OCI-LY3 (cell line): Measurements from ENCODE around the gene SHROOM3.

Experiments
- H2AFZ ChIP-seq: fragments of 200-600, 300-600 bp; shearing (Covaris generic); 2 replicates; pipeline ENCODE4 v1.6.0; 2014; ENCODE audit warnings: antibody characterized with exemption, low read depth, low read length
- H3K27ac ChIP-seq: fragments of 200-600, 300-600 bp; sonication (generic); 2 replicates; pipeline ENCODE4 v1.5.1; 2014; ENCODE audit warnings: mild to moderate bottlenecking, low read length, moderate library complexity, mixed read lengths
- H3K27me3 ChIP-seq: fragments of 200-600, 300-600 bp; sonication (generic); 2 replicates; pipeline ENCODE4 v1.6.1; 2014; ENCODE audit warnings: low read depth, low read length, mixed read lengths
- H3K36me3 ChIP-seq: fragments of 200-600, 300-600 bp; sonication (generic); replicated peaks from 2 replicates; pipeline ENCODE3; 2014; ENCODE audit warnings: low read depth, low read length, mixed read lengths
- H3K4me1 ChIP-seq: fragments of 300-600, 200-600 bp; sonication (generic); 2 replicates; pipeline ENCODE4 v1.6.1; 2014; ENCODE audit warnings: low read length, mixed read lengths
- H3K4me2 ChIP-seq: fragments of 200-600, 300-600 bp; sonication (generic); 2 replicates; pipeline ENCODE4 v1.6.1; 2014; ENCODE audit warnings: low read length, mixed read lengths
- H3K4me3 ChIP-seq: fragments of 300-600, 200-600 bp; sonication (generic); 2 replicates; pipeline ENCODE4 v1.5.1; 2014; ENCODE audit warnings: antibody characterized with exemption, mild to moderate bottlenecking, low read length, moderate library complexity
- H3K79me2 ChIP-seq: fragments of 300-600, 200-600 bp; shearing (Covaris generic); 2 replicates; pipeline ENCODE4 v1.6.1; 2014; ENCODE audit warnings: mild to moderate bottlenecking, low read length, mixed read lengths
- H3K9ac ChIP-seq: fragments of 300-600, 200-600 bp; shearing (Covaris generic); 2 replicates; pipeline ENCODE4 v1.6.0; 2014; ENCODE audit warnings: mild to moderate bottlenecking, low read length, moderate library complexity
- H3K9me3 ChIP-seq: fragments of 200-600, 300-600 bp; shearing (Covaris generic); 2 replicates; pipeline ENCODE4 v1.6.1; 2014; ENCODE audit warnings: low read length, mixed read lengths; ENCODE audit not compliant: insufficient read depth
- H4K20me1 ChIP-seq: fragments of 200-600, 300-600 bp; sonication (generic); 2 replicates; pipeline ENCODE4 v1.6.1; 2016; ENCODE audit warnings: low read length, mixed read lengths; ENCODE audit not compliant: insufficient read depth
- CTCF ChIP-seq: fragments of 200-600, 300-600 bp; sonication (generic); IDR thresholded peaks from 2 replicates; pipeline ENCODE4 v1.5.1; 2014; ENCODE audit warnings: antibody characterized with exemption, low read length, low read depth
- EZH2phosphoT487 ChIP-seq: fragments of 200-600 bp; shearing (Covaris generic); IDR thresholded peaks from 2 replicates; pipeline ENCODE4 v1.6.1; 2018; ENCODE audit warnings: antibody characterized with exemption, mixed run types, low read depth

The SHROOM3 gene

DNA sequence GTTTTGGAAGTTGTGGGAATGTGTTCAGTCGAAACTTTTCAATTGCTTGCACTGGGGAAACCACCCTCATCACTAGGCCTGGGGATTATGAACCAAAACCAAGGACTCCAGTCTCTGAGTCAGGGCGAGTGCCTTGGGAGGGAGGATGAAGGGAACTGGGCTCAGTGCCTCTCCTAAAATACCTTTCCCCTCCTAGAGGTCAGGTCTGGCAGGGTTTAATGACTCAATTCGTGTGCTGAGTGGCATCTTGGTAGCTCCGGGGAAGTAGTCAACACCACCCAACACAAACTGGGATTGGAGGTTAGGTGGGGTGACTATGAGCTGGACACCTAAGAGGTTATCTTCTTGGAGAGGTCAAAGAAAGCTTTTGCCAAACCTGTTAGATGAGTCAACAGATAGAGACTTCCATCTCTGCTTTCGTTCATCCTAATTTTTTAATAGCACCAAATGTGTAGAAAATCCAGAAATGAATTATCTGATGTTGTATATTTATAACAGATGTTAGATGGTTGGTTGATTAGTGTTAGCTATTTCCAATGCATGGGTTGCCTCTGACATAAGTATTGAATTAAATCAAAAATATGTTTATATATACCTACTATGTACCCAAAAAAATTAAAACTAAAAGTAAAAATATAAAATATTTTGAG, 202.8 kb downstream of the SHROOM3 start:
- no peaks in the 10 kb centered on the region for H3K36me3 ChIP-seq
- TF ChIP-seq EZH2phosphoT487 (no peak), CTCF (no peak)
- no peak overlapping the region for H3K4me3 ChIP-seq
- no peaks in the 10 kb centered on the region for H4K20me1 ChIP-seq
- no peaks in the 10 kb centered on the region for H3K9me3 ChIP-seq
- H3K4me2 ChIP-seq: no peak overlapping the region
- no peaks in the 10 kb centered on the region for H3K4me1 ChIP-seq
- H3K27me3 ChIP-seq: peaks cover 22% of the 10 kb centered on the region
- H2AFZ ChIP-seq: no peak overlapping the region
- no peaks in the 10 kb centered on the region for H3K79me2 ChIP-seq
- H3K27ac ChIP-seq: no peak overlapping the region
- H3K9ac ChIP-seq: no peak overlapping the region

- no peaks in the 10 kb centered on the region for H3K36me3 ChIP-seq
- no peaks in the 10 kb centered on the region for H3K79me2 ChIP-seq
- H3K27me3 ChIP-seq: peaks cover 18% of the 10 kb centered on the region
- no peak overlapping the region for H3K27ac ChIP-seq
- TF ChIP-seq CTCF (no peak), EZH2phosphoT487 (no peak)
- H3K4me2 ChIP-seq: no peak overlapping the region
- no peak overlapping the region for H3K4me3 ChIP-seq
- no peaks in the 10 kb centered on the region for H3K9me3 ChIP-seq
- H4K20me1 ChIP-seq: no peaks in the 10 kb centered on the region
- H2AFZ ChIP-seq: no peak overlapping the region
- no peak overlapping the region for H3K9ac ChIP-seq
- no peaks in the 10 kb centered on the region for H3K4me1 ChIP-seq
Observed at GRCh38 chr4:76639288-76639687, 204.3 kb downstream of the SHROOM3 start.

GRCh38 chr4:76640353-76640910, 205.4 kb downstream of the SHROOM3 start:
- no peak overlapping the region for H3K9ac ChIP-seq
- H3K36me3 ChIP-seq: no peaks in the 10 kb centered on the region
- no peak for TF ChIP-seq CTCF
- TF ChIP-seq EZH2phosphoT487: no peak
- no peak overlapping the region for H3K4me3 ChIP-seq
- H4K20me1 ChIP-seq: no peaks in the 10 kb centered on the region
- H3K4me2 ChIP-seq: no peak overlapping the region
- no peaks in the 10 kb centered on the region for H3K9me3 ChIP-seq
- no peak overlapping the region for H2AFZ ChIP-seq
- no peak overlapping the region for H3K27ac ChIP-seq
- H3K27me3 ChIP-seq: peaks cover 18% of the 10 kb centered on the region
- no peaks in the 10 kb centered on the region for H3K4me1 ChIP-seq
- H3K79me2 ChIP-seq: no peaks in the 10 kb centered on the region

- Histone ChIP-seq H3K27ac (no peak overlapping the region), H3K4me2 (no peak overlapping the region), H3K9me3 (no peaks in the 10 kb centered on the region), H3K4me1 (no peaks in the 10 kb centered on the region), H3K36me3 (no peaks in the 10 kb centered on the region), H3K9ac (no peak overlapping the region), H3K27me3 (peaks cover 18% of the 10 kb centered on the region), H4K20me1 (no peaks in the 10 kb centered on the region), H2AFZ (no peak overlapping the region), H3K79me2 (no peaks in the 10 kb centered on the region), H3K4me3 (no peak overlapping the region)
- no peak for TF ChIP-seq CTCF
- no peak for TF ChIP-seq EZH2phosphoT487
Observed at GRCh38 chr4:76641351-76641750, 206.3 kb downstream of the SHROOM3 start.
